ENCODE results near the gene PGA4.

DNA sequence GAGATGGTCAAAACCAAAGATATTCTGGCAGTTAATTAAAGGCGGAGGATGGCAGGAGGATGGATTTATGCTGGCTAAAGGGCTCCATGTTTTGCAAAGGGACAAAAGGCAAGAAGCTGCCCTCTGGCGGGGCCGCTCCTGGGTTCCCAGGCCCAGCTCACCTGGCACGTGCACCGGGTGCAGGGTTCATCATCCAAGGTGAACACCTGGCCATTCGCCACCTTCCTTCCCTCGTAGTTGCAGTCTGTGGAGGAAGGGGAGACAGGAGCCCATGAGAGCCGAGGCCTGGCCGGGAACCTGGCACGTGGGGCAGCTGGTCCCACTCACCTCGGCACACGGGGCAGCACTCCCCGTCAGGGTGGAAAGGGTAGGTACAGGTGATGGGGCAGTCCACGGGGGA, 42.6 kb downstream of the PGA4 start:
- TF ChIP-seq, protein P1, sequence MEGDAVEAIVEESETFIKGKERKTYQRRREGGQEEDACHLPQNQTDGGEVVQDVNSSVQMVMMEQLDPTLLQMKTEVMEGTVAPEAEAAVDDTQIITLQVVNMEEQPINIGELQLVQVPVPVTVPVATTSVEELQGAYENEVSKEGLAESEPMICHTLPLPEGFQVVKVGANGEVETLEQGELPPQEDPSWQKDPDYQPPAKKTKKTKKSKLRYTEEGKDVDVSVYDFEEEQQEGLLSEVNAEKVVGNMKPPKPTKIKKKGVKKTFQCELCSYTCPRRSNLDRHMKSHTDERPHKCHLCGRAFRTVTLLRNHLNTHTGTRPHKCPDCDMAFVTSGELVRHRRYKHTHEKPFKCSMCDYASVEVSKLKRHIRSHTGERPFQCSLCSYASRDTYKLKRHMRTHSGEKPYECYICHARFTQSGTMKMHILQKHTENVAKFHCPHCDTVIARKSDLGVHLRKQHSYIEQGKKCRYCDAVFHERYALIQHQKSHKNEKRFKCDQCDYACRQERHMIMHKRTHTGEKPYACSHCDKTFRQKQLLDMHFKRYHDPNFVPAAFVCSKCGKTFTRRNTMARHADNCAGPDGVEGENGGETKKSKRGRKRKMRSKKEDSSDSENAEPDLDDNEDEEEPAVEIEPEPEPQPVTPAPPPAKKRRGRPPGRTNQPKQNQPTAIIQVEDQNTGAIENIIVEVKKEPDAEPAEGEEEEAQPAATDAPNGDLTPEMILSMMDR (IDR thresholded peaks at IDR 0.05), result no peak
- TF ChIP-seq TFCP2L1 (CRISPR knock-in tag; IDR thresholded peaks at IDR 0.05) (no peak), NPAS2 (CRISPR knock-in tag; IDR thresholded peaks at IDR 0.05; ENCODE audit: borderline replicate concordance) (no peak), ZNF302 (CRISPR knock-in tag; IDR thresholded peaks at IDR 0.05) (no peak), RAD21 (conservative IDR thresholded peaks at IDR 0.05 in 1 of 2, IDR thresholded peaks at IDR 0.05 in 1 of 2) (no peak)
- TF ChIP-seq, protein P2, sequence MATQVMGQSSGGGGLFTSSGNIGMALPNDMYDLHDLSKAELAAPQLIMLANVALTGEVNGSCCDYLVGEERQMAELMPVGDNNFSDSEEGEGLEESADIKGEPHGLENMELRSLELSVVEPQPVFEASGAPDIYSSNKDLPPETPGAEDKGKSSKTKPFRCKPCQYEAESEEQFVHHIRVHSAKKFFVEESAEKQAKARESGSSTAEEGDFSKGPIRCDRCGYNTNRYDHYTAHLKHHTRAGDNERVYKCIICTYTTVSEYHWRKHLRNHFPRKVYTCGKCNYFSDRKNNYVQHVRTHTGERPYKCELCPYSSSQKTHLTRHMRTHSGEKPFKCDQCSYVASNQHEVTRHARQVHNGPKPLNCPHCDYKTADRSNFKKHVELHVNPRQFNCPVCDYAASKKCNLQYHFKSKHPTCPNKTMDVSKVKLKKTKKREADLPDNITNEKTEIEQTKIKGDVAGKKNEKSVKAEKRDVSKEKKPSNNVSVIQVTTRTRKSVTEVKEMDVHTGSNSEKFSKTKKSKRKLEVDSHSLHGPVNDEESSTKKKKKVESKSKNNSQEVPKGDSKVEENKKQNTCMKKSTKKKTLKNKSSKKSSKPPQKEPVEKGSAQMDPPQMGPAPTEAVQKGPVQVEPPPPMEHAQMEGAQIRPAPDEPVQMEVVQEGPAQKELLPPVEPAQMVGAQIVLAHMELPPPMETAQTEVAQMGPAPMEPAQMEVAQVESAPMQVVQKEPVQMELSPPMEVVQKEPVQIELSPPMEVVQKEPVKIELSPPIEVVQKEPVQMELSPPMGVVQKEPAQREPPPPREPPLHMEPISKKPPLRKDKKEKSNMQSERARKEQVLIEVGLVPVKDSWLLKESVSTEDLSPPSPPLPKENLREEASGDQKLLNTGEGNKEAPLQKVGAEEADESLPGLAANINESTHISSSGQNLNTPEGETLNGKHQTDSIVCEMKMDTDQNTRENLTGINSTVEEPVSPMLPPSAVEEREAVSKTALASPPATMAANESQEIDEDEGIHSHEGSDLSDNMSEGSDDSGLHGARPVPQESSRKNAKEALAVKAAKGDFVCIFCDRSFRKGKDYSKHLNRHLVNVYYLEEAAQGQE (IDR thresholded peaks at IDR 0.05), result no peak

Measured in A549 (cell line).